ENCODE measurements around the gene DPYSL5. TPM values are rescaled to one million over a fixed set of nuclear protein-coding genes. Genes with fewer than 3 reads are reported as not detected.

The DPYSL5 gene
- total RNA-seq, 2 experiments from 2014 or later, result not detected

GRCh38 chr2:26969077-26969844 is 121.3 kb downstream of the DPYSL5 start:
- no peak for TF ChIP-seq CTCF (IDR thresholded peaks at IDR 0.05)
- no peaks in the 10 kb centered on the region for H3K36me3 Mint-ChIP-seq (ENCODE audit: low read depth)
- peaks cover 3 to 10% of the 10 kb centered on the region in 2 experiments for H3K27me3 ChIP-seq (ENCODE audit: control insufficient read depth in 1 of 2, insufficient read depth in 2 of 2, low read length in 2 of 2)
- peak overlapping the region; percentile 77 for H3K4me3 Mint-ChIP-seq
- ChIA-PET CTCF (interaction anchor here (2.0 to 2.3 kb wide), 2 partner anchors 47 to 334 kb away, joined by 5 to 7 read pairs; no protein-coding TSS in a partner anchor), POLR2A (no interaction called here)
- no peak overlapping the region for H3K27ac ChIP-seq (ENCODE audit: low read depth in 1 of 2, low read length in 2 of 2)
- peaks cover 20% of the 10 kb centered on the region for H3K4me1 ChIP-seq (ENCODE audit: insufficient read depth, low read length)
- no peaks in the 10 kb centered on the region for H3K36me3 ChIP-seq (ENCODE audit: insufficient read depth, low read length)
- no peaks in the 10 kb centered on the region for H3K9me3 Mint-ChIP-seq
- DNase-seq (no peak), ATAC-seq (ENCODE audit: poor library complexity) (no peak)
- no peaks in the 10 kb centered on the region for H3K9me3 ChIP-seq (ENCODE audit: control insufficient read depth in 1 of 2, insufficient read depth in 1 of 2, low read length in 2 of 2)
- peak overlapping the region; percentile 21 for H3K27ac Mint-ChIP-seq
- H3K4me3 ChIP-seq (ENCODE audit: low read length), result no peak overlapping the region
- H3K4me1 Mint-ChIP-seq (ENCODE audit: low read depth), result peaks cover 30% of the 10 kb centered on the region
- intact Hi-C loops (cut with DNase I, micrococcal nuclease), result no loop called here
- H3K27me3 Mint-ChIP-seq, result peaks cover 37% of the 10 kb centered on the region

- peak within 1 kb of the TSS; percentile 55 for H3K27ac Mint-ChIP-seq
- POLR2A ChIA-PET, result interaction anchor here (1.2 kb wide), 1 partner anchor 63 kb away, joined by 4 read pairs; the partner anchor contains the start of gene TMEM214
These were observed 122.5 kb downstream of the DPYSL5 start, which contains the start of gene MAPRE3 for GRCh38 chr2:26970244-26970927. MAPRE3 (plus strand) TSS chr2:26970637; CDS start chr2:27022219, 51,582 bp downstream.

More at GRCh38 chr2:26970244-26970927, 122.5 kb downstream of the DPYSL5 start, which contains the start of gene MAPRE3:
- DNase-seq, result peak; percentile 51 to 97 (median 74)
- peak; percentile 83 for ATAC-seq (ENCODE audit: poor library complexity)
- Histone ChIP-seq H3K27ac (ENCODE audit: low read depth in 1 of 2, low read length in 2 of 2) (no peak within 1 kb of the TSS), H3K27me3 (ENCODE audit: control insufficient read depth in 1 of 2, insufficient read depth in 2 of 2, low read length in 2 of 2) (peaks cover 3 to 10% of the 10 kb centered on the region in 2 experiments), H3K4me1 (ENCODE audit: insufficient read depth, low read length) (peaks cover 20% of the 10 kb centered on the region), H3K4me3 (ENCODE audit: low read length) (peak within 1 kb of the TSS; percentile 76), H3K9me3 (ENCODE audit: control insufficient read depth in 1 of 2, insufficient read depth in 1 of 2, low read length in 2 of 2) (no peaks in the 10 kb centered on the region), H3K36me3 (ENCODE audit: insufficient read depth, low read length) (no peaks in the 10 kb centered on the region)
- Mint-ChIP-seq H3K4me3 (peak within 1 kb of the TSS; percentile 95), H3K27me3 (peaks cover 27% of the 10 kb centered on the region), H3K36me3 (ENCODE audit: low read depth) (no peaks in the 10 kb centered on the region), H3K4me1 (ENCODE audit: low read depth) (peaks cover 30% of the 10 kb centered on the region), H3K9me3 (no peaks in the 10 kb centered on the region)
- intact Hi-C loops (cut with DNase I, micrococcal nuclease), result loop anchor here in 1 of 2 experiments (5.0 kb wide), 2 partner anchors 62 to 247 kb away; partner anchors contain the start of genes CAD and TMEM214
- TF ChIP-seq CTCF (IDR thresholded peaks at IDR 0.05), result no peak
- CTCF ChIA-PET, result no interaction called here
